ENCODE measurements around the gene SCN2B.

Gene SCN2B

DNA sequence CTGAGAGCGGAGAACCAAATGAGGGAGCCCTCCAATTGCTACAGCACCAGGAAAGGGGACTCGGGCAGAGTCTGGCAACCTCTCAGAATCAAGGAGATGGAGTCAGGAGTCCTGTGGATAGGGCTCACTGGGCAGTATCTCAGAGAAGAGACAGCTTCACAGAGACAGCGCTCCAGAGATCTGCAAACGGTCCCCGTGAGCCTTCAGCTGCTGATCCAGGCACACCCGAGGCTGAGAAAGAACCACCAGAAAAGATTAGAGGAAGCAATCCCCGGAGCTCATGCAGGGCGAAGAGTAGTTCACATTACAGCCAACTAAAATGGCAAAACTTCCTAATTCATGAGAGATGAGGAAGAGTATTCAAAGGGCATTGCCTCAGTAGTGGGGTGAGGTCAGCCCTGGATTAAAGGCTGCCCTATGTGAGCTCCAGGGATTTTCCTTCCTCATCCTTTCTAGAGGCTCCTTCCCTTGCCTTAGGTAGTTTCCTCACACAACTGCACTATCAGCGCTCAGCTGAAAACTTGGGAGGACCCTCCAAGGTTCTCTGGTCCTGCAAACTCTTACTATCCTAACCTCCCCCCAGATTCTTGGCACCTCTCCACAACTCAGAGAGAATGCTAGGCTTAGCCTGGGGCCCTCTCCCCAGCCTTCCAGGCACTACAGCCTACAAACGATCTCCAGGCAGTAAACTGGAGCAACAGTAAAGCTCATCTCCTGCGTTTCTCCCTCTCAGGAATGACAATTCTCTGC lies 47.5 kb downstream of the SCN2B start:
- no peak for DNase-seq

DNA sequence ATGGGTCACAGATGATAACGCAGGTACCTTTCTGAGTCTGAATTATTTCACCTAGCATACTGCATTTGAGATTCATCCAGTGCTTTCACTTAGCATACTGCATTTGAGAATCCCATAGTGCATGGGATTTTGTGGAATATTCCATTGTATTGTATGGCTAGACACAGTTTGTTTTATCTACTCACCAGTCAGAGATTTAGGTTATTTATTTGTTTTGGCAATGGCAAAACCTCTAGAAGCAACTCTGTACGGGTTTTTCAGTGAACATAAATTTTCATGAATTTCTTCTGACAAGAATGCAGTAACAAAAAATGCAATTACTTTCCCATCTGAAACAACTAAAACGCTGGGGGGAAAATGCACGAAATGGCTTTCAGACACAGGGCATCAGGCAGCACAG lies 48.1 kb downstream of the SCN2B start:
- DNase-seq: no peak

DNA sequence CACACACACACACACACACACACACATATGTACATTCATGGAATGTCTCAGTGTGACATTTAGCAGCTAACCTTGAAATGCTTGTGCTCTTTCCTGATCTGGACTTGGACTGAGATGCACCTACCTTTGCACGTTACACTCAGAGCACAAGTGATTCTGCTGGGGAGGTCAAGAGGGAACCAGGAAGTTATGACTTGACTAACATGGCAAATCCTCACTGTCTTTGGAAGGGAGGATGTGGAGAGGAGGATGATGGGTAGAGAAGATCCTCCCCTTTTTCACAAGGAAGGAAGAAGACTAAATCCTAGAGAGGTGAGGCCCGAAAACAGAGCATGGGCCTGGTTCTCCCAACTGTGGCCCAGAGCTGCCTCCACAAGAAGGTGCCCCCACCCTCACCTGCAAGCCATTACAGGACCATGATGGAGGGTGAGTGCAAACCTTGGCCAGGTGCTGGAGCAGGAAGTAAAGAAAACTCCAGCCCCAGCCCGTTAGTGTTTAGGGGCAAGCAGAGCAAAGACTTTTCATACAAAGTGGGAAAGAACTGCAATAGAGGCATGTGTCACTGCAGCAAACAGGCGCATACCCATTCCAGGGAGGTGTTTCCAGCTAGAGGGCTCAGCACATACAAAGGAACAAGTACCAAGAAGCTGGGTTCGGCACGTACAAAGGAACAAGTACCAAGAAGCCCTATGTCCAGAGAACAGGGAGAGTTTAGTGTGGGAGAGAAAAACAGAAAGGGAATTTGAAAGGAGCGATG lies 50.2 kb downstream of the SCN2B start:
- DNase-seq: no peak

DNA sequence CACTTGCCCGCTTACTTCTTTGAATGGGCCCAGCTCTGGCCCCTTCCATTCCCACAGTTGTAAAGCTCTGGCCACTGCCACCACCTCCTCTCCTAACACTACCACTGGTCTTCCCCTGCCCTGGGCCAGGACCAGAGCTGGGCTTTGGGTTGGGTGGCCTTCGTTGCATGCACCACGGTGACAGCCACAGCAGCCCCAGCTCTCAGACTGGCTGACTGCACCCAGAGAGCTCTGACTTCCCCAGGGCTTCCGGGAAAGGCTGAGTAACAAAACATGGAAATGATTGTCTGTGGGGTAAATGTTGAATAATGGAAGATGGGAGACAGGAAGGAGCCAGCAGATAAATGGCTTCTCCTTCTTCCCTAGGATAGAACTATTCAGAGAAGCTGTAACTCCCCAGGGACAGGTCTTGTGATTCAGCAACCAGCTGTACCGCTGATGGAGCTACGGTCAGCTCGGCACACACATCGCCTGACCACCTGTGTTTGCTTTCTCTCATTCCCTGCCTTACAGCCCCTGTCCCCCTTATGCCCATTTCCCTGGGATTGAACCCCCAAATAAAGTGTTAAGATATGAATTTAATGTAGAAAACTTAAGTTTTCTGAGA lies 51.4 kb downstream of the SCN2B start:
- no peak for DNase-seq

DNA sequence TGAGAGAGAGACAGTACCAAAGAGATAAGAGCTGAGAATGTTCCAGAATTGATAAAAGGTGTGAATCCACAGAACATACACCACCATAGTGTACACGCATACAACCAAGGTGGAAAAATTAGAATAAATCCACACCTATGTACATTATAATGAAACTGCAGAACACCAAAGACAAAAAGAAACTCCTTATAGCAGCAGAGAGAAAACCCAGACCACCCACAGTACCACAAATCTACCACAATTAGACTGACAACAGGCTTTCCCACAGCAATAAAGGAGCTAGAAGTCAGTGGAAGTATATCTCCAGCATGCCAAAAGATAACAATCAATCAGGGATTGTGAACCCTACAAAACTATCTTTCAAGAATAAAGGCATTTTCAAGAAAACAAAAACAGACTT lies 55.6 kb downstream of the SCN2B start:
- DNase-seq: no peak

DNA sequence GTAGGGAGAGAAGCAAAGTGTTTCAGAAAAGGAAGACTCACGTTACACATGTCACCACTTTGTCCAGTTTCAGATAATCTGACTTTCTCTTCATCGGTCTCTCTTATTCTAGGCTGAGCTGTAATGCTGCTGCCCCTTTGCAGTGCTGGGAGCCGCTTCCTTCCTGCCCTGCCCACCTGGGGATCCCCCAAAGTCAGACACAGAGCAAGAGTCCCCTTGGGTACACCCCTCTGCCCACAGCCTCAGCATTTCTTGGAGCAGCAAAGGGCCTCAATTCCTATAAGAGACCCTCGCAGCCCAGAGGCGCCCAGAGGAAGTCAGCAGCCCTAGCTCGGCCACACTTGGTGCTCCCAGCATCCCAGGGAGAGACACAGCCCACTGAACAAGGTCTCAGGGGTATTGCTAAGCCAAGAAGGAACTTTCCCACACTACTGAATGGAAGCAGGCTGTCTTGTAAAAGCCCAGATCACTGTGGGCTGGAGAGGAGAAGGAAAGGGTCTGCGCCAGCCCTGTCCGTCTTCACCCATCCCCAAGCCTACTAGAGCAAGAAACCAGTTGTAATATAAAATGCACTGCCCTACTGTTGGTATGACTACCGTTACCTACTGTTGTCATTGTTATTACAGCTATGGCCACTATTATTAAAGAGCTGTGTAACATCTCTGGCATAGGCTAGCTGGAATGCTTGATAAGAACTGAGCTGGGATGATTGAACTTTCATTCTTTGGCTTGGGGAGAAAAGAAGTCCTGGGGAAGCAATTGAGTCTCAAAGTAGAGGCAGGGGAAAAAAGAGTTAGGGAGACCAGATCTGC lies 58.4 kb downstream of the SCN2B start:
- DNase-seq: no peak

DNA sequence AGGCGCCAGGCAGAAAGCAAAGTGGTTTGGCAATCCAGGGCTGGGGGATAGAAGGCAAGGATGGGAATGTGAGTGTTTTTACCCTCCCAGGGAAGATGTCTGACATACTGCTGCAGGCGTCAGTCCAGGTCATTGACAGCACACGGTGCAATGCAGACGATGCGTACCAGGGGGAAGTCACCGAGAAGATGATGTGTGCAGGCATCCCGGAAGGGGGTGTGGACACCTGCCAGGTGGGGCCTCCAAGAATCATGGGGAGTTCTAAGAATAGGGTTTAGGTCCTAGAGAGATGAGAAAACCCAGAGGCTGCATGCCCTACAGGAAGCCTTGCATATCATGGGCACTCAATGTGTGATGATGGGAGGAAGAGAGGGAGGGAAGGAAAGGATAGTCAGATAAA lies 61.4 kb downstream of the SCN2B start:
- no peak for DNase-seq

DNA sequence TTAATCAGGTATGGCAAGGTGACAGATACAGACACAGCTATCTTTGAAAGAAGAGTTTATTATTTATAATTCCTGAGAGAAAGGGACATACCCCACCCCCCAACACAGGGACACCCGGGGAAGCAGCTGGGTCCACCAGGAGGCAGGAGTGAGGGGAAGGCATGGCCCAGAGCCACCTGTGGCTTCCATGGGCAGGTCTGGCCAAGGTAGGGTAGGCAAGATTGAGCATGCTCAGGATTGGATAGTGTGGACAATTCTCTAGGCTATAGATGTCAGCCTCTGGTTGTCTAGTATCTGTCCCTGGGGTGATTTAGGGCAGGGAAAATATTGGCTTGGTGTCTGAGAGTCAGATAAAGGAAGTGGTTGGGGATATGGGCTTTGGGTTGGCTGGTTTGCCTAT lies 62.2 kb downstream of the SCN2B start:
- DNase-seq: no peak

DNA sequence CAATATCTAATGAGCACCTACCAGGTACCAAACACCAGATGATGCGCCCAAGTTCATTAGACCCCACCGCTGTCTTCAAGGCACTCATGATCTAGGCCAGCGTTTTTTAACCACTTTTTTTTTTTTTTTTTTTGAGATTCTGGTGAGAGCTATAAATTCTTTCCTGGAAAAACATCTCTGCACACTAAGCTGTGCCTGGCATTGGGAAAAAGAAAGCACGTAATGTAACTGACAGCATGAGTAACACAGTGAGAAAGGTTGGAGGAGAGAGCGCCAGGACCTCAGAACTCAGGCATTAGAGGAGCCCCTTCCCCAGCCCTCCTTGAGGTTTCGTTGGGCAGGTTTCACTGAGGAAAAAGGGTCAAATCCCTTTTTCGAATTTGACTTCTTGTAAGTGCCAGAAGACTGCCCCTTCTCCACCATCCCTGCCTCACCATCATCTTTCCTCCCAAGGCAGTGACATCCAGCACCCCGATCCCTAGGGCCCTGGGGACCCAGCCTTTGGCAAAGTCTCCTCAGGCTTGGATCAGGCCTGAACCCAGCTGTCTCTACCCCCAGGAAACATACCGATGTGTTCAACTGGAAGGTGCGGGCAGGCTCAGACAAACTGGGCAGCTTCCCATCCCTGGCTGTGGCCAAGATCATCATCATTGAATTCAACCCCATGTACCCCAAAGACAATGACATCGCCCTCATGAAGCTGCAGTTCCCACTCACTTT lies 63.6 kb downstream of the SCN2B start:
- DNase-seq: no peak
